Psoas muscle (tissue), 8 donors: ENCODE results near the gene ARPC4. TPM values are rescaled to one million over a fixed set of nuclear protein-coding genes. Genes with fewer than 3 reads are reported as not detected.

Experiments
- ATAC-seq, 4 donors: fragments of 200-7000 bp; cut with Tn5 transposase; one replicate each; pipeline ENCODE4 v1.9.1; 2020; ENCODE audit warnings: moderate library complexity in 3 of 4, mild to moderate bottlenecking in 2 of 4
- DNase-seq, 2 donors: peaks; one replicate each; pipeline ENCODE4 v3.0.0-alpha.2; 2020
- H3K27ac ChIP-seq: fragments of 200-600 bp; one replicate; pipeline ENCODE4 v1.8.0; 2022
- H3K27me3 ChIP-seq, 3 donors: fragments of 200-600 bp in 1 of 3; one replicate each; pipeline versions ENCODE4 v1.6.1 to v1.8.0; 2013 to 2022; ENCODE audit warnings: low read length in 2 of 3, mild to moderate bottlenecking in 2 of 3, moderate library complexity in 1 of 3; ENCODE audit not compliant: insufficient read depth in 3 of 3
- H3K36me3 ChIP-seq, 2 donors: fragments of 200-600 bp in 1 of 2; one replicate each; pipeline versions ENCODE4 v1.6.1 to v1.8.0; 2013 to 2022; ENCODE audit warnings: low read depth in 1 of 2, mild to moderate bottlenecking in 1 of 2, moderate library complexity in 1 of 2; ENCODE audit not compliant: insufficient read depth in 1 of 2
- H3K4me1 ChIP-seq: fragments of 200-600 bp; one replicate; pipeline ENCODE4 v1.8.0; 2022
- H3K4me3 ChIP-seq: fragments of 200-600 bp; one replicate; pipeline ENCODE4 v1.8.0; 2022; ENCODE audit warnings: mild to moderate bottlenecking
- H3K9me3 ChIP-seq: fragments of 200-600 bp; one replicate; pipeline ENCODE4 v1.8.0; 2022
- CTCF ChIP-seq: fragments of 200-600 bp; IDR thresholded peaks from one replicate; pipeline ENCODE4 v1.8.0; 2022; ENCODE audit warnings: antibody characterized with exemption
- WGBS, 3 donors: extraction: QIAGEN DNeasy Blood & Tissue Kit; methylation state at CpG; one replicate each; pipeline versions ENCODE4 v1.1.6 to v1.1.7; 2013; 5-methylcytosine and 5-hydroxymethylcytosine counted together
- intact Hi-C, 2 donors: fragments of 100-400 bp; cut with DNase I; formaldehyde crosslinking; loops; one replicate each; pipeline versions ENCODE4 v1.11.0 to v1.14.2; 2022
- polyA plus RNA-seq, 3 donors: library from polyadenylated mRNA; stranded (reverse); fragments of 200-250 nt; gene quantifications; one replicate each; pipeline ENCODE4 v1.2.3, GENCODE V29; 2013
- total RNA-seq, 4 donors: library from RNA; stranded (reverse); fragmentation: NEBNext Ultra II Directional in 2 of 4; extraction: Animal tissue kit (Norgen Biotek cat#: 25700) in 2 of 4; gene quantifications; one replicate each; pipeline versions ENCODE4 v1.2.1 to v1.2.4, GENCODE V29; 2021 to 2023
- donor health status: healthy with polysubstance abuse.
- donor health status: DM: no; HTN: no; CAD: no; lungs with moderate emphysema.
- donor health status: Bipolar disorder and iron deficiency.
- donor health status: healthy.
- donor health status: DM: yes; HTN: yes; CAD: no.
- donor health status: DM: no; HTN: no; CAD: no.
- donor health status: DM: no; HTN: no; CAD: no.
- donor health status: DM: yes; HTN: yes; CAD: no.

ARPC4 gene
- total and polyA plus RNA-seq, 7 donors, result 53.9 to 155 (median 89.6) TPM

GRCh38 chr3:9749645-9750555 lies 43.0 kb upstream of the ARPC4 start, which contains the start of gene OGG1:
TSS of gene OGG1 (plus strand) at chr3:9749952. CDS start at chr3:9750287, 335 bp downstream.
- intact Hi-C loops, result loop anchor here (1.0 to 5.0 kb wide), 2 partner anchors 19 to 37 kb away; partner anchors contain the start of gene BRPF1 (in 1 of the 2)
- peaks cover 19% of the 10 kb centered on the region for H3K4me1 ChIP-seq
- ATAC-seq (peak; percentile 98 to 99 (median 98)), DNase-seq (peak; percentile 97 to 98)
- TF ChIP-seq CTCF, result no peak
- H3K4me3 ChIP-seq, result peak within 1 kb of the TSS; percentile 79
- H3K36me3 ChIP-seq, result peaks cover 2 to 76% of the 10 kb centered on the region in 2 donors
- H3K9me3 ChIP-seq, result no peaks in the 10 kb centered on the region
- H3K27ac ChIP-seq, result peak within 1 kb of the TSS; percentile 86
- H3K27me3 ChIP-seq, result no peaks in the 10 kb centered on the region
- WGBS, 3 donors, result 0 to 1% (median 0%) methylated on average over 40 to 60 of the region's 60 CpGs

- peak overlapping the region; percentile 79 for H3K4me3 ChIP-seq
- ATAC-seq (no peak), DNase-seq (no peak)
- H3K27me3 ChIP-seq, result no peaks in the 10 kb centered on the region
- intact Hi-C loops, result loop anchor here in 1 of 2 donors (5.0 kb wide), 1 partner anchor 37 kb away; no protein-coding TSS in a partner anchor
- peak overlapping the region; percentile 86 for H3K27ac ChIP-seq
- no peak for TF ChIP-seq CTCF
- H3K9me3 ChIP-seq, result no peaks in the 10 kb centered on the region
- peaks cover 19% of the 10 kb centered on the region for H3K4me1 ChIP-seq
- 36 to 38% (median 36%) methylated on average over 17 of the region's 17 CpGs for WGBS, 3 donors
- H3K36me3 ChIP-seq, result peaks cover 2 to 75% of the 10 kb centered on the region in 2 donors
Measured at GRCh38 chr3:9750556-9751411, 42.1 kb upstream of the ARPC4 start.

- WGBS, 3 donors, result 72 to 81% (median 75%) methylated on average over 8 of the region's 8 CpGs
- H3K27ac ChIP-seq, result no peak overlapping the region
Measured at GRCh38 chr3:9754678-9755077, 38.2 kb upstream of the ARPC4 start.

More at GRCh38 chr3:9754678-9755077, 38.2 kb upstream of the ARPC4 start:
- H3K9me3 ChIP-seq, result no peaks in the 10 kb centered on the region
- intact Hi-C loops, result loop anchor here in 1 of 2 donors (5.0 kb wide), 1 partner anchor 33 kb away; no protein-coding TSS in a partner anchor
- no peak for TF ChIP-seq CTCF
- peaks cover 0 to 85% of the 10 kb centered on the region in 2 donors for H3K36me3 ChIP-seq
- no peaks in the 10 kb centered on the region for H3K27me3 ChIP-seq
- no peak for ATAC-seq
- peaks cover 14% of the 10 kb centered on the region for H3K4me1 ChIP-seq
- H3K4me3 ChIP-seq, result no peak overlapping the region
- DNase-seq, result no peak
